Left ventricle myocardium superior (tissue), 1 donor: ENCODE measurements around the gene GLI3. TPM values are rescaled to one million over a fixed set of nuclear protein-coding genes. Genes with fewer than 3 reads are reported as not detected.

Source experiments
- ATAC-seq: fragments of 200-7000 bp; cut with Tn5 transposase; one replicate; pipeline ENCODE4 v1.9.1; 2020; ENCODE audit warnings: mild to moderate bottlenecking, moderate library complexity
- DNase-seq: peaks from one replicate; pipeline ENCODE4 v3.0.0-alpha.2; 2020
- intact Hi-C: fragments of 100-400 bp; cut with micrococcal nuclease; formaldehyde crosslinking; loops from one replicate; pipeline ENCODE4 v1.11.0; 2022
- total RNA-seq: library from RNA; stranded (reverse); fragmentation: NEBNext Ultra II Directional; extraction: Animal tissue kit (Norgen Biotek cat#: 25700); gene quantifications from one replicate; pipeline ENCODE4 v1.2.1, GENCODE V29; 2021
- donor health status: DM: no; HTN: yes; CAD: no; lungs with severe emphysema.

Gene GLI3
- total RNA-seq, 1 donor from 2014 or later = 4.4 TPM

DNA sequence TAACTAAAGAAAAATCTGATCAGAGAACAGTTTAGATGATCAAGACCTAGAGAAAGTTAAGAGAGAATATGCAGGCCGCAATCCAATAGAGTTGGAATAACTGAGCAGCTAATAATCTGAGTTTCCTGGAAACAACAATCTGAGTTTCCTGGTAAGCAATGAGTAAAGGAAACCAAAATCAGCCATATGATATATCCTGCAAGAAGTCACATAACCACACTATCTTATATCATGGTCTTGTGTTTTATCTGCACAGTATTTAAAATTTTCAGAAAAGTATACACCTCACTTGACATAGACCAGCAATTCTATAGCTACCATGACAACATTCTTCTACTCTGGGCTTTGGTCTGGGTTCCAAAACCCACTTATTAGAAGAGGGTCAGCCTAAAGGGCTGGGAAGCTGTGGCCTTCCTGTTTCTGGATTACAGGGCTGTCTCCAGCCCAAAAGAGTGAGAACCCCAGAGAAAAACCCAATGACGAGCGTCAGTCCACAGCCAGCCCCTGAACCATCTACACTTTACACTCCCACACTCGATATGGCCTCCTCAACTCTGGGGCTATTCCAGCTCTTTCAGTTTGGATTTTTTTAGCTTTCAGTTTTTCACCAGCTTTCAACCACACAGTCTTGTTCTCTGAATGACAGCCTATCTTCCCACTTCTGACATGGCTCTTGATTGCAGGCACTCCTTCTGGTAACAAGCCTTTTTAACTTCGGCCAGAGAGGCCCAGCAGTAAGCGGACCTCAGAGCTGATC, 110.4 kb downstream of the GLI3 start:
- intact Hi-C loops = no loop called here
- no peak for DNase-seq
- no peak for ATAC-seq

DNA sequence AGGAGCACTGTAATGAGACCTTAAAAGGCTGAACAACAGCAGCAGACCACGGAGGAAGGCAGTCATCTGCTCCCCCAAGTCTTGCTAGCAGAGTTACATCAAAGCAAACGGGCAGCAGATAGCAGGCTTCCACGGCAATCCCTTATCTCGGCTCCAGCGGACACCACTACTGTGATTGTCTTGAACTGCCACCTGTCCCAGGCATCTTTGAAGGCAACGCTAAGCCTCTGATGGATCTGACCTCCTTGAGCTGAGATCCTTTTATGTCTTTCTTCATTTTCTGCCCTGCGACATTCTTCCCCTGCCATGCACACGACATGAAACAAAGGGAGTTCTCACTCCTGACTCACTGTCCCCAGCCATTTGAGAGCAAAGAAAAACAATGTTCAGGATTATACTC, 111.7 kb downstream of the GLI3 start:
- no peak for DNase-seq
- no peak for ATAC-seq
- intact Hi-C loops = no loop called here

DNA sequence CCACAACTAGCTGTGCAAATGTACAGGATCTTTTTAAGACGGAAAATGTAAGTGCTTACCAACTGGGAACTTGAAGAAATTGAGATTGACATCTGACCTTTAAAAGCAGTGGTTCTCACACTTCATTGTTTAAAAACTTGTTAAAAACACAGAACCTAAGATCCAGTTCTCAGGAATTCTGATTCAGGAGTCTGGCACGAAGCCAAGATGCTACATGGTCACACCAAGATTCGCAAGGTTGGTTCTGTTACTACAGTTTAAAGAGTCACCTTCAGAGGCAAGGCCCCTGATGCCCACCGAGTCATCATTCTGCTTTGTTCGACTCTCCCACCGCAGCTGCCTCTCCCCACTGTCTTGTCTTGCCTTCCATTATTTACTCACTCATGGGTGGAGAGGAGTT, 113.3 kb downstream of the GLI3 start:
- ATAC-seq = no peak

DNA sequence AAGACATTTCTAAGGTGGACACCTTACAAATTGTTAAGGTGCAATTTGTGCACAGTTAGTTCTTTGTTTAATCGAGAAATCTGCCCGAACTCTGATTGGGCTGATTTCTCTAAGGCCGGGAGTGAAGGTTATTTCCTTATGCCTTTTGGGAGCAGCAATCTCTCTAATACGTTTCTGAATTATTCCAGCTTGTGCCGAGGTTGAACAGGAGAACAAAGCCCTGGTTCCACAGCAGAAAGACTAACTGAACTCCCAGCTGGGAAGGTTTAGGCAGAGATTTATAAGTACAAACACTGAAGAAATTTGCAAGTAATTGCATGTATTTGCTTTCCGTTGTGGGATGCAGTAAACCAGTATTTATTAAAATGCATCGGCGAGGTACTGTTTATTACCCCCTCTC, 116.8 kb downstream of the GLI3 start:
- ATAC-seq (no peak), DNase-seq (no peak)
- intact Hi-C loops = no loop called here

More for the DNA sequence above, 113.3 kb downstream of the GLI3 start:
- DNase-seq = no peak
- intact Hi-C loops = no loop called here

DNA sequence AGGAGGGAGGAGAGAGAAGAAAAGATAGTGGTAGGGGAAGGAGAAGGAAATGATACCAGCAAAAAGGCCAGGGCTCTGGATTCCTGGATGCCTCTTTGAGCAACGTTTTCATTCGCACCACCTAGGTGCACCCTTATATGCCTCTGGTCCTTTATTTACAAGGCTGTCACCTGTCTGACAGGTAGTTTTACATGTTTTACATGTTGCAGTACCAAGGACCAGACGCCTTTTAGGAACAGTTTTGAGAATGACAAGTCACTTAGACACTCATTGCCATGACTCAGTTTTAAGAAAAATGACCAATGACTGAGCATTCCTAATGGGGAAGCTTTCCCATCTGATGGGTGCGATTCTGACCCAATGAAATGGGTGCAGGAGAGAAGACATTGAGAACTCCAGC, 119.8 kb downstream of the GLI3 start:
- DNase-seq (no peak), ATAC-seq (no peak)
- intact Hi-C loops = no loop called here

DNA sequence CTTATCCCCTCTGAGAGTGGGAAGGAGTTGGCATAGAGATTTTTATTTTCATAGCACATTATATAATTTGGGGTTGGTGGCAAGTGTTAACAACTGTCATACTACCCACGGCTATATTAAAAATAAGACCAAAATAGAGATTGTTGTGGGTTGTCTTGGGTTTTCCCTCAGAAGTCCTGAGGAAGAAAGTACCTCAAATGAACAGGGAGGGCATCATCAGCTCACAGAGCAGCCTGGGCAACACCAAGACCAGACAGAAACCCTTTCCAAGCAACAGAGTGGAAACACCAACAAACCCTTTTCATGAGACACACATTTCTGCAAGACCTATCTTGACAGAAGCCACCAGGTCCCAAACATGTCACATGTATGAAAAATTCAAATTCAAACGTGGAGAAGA, 121.2 kb downstream of the GLI3 start:
- ATAC-seq (no peak), DNase-seq (no peak)
- intact Hi-C loops = no loop called here

DNA sequence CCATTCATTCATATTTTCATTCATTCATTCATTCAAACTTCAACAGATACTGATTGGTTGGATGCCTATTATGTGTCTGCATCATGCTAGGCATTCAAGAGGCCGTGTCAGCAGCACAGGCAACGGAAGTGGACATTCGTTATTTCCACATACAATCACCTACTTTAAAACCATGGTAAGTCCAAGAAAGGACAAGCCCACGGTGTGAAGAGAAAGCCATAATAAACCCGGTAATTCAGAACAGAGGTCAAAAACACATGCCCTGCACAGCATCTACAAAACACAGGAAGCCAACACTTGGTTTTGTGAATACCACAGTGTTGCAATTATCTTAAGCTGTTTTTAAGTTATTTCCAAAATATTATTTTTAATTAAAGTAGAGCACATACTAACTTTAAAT, 126.7 kb downstream of the GLI3 start:
- intact Hi-C loops = no loop called here
- no peak for DNase-seq
- ATAC-seq = no peak

DNA sequence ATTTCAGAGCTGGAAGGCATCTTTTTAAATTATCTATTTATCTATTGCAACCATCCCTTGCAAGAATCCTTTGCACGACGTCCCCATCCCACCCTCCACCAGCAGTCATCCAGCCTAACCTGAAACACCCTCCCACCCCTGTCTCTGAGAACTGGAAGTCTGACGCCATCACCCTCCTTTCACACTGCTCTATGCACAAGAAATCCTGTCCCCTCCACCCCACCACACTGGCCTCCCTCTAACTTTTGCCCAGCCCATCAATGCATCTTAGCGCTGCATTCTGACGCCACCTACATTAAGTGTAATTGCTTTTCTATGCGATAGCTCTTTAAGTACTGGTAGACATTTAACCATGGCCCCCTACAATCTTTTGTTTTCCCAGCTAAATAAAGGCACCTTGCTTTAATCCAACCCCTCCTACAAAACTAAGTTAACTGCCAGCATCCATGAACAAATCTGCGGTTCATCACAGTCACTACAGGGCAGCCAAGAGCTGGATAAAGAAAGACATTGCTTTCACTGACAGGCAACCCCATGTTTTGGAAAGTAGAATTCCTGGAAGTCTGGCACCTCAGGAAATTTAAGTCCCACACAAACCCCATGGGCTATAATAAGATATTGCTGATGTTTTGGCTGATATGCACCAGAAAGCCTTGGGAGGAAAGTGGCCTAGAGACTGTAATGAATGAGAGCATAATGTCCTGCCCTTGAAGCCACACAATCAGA, 128.0 kb downstream of the GLI3 start:
- ATAC-seq (peak; percentile 50), DNase-seq (no peak)
- intact Hi-C loops = no loop called here

DNA sequence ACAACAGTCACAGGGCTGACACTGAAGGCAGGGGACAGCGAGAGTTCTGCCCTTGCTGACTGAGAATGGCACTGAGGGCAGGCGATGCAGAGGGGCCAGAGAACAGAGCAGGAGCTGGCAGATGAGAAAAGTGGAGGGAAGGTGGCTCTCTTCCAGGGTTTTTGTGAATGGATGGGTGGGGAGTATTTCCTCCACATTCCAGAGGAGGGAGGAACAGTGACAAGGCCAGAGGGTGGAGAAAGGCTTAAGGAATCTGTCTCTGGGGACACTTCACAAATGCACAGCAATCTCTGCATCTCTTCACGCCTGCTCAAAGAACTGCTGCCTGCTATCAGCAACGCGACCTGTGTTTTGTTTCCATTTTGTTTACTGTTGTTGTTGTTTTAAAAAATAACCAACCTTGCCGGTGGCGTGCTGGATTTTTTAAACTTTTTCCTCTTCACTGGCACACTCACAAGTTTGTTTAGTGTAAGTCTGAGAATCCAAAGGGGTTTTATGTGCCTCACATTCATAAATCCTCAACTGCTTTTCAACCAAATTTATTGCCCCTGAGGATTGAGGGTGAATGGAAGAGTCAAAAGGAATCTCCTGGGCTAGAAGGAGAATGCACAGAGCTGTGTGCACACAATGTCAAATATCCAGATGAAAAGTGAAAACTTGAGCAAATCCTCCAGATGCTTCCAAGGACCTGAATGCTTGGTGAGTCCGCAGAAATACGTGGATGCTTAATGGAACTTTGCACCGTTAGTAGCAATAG, 129.3 kb downstream of the GLI3 start:
- ATAC-seq (peak; percentile 74), DNase-seq (no peak)
- intact Hi-C loops = no loop called here

DNA sequence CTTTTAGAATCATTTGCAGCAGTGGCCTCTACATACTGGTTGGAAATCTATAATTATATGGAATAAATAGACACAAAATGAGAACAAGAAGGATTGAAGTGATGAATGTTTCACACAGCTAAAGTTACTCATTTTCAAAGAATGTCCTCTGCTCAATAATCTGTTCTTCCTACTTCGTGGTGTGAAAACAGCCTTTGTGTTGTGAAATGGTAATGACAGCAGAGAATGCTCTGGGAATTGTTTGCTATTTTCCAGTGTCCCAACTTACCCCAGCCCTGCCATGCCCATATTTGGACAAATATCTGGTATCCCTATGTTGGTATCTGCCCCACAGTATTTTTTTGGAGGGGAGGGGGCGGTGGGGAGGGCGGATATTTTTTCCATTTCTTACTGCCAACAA, 130.4 kb downstream of the GLI3 start:
- ATAC-seq = no peak
- DNase-seq = no peak
- intact Hi-C loops = no loop called here

DNA sequence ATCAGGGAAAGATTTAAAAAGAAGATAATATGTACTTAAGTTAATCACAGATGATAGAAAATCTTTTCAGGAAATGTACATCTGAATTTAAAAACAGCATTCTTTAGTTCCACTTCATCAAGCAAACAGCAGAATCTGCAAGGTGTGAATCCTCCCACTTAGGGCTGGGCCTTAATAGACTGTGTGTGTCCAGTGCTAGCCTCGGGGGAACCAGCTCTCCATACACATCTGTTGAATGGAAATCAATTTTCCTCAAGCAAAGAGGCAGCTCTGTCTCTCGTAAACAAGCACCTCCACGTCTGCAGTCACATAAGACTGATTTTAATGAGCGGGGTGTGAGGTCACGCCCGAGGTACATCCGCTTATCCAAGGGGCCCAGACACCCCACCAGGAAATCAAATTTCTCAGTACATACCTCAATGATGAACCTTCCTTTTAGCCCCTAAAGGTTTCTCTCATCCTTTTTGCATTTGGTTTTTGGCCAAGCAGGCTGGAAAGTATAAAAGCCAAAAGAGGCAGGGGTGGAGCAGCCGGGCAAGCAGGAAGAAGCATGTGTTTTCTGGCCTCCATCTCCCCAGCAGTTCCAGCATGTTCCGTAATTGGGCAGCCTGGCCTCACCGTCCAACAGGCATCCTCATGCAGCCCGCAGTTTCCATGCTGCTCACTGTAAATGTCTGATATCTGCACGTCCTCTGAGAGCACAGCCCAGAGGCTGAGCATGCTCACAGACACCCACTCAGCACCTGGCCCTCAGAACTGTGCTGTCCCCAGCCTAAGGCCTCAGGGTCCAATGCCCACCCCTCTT, 131.3 kb downstream of the GLI3 start:
- ATAC-seq = peak; percentile 35
- intact Hi-C loops = no loop called here
- DNase-seq = no peak

DNA sequence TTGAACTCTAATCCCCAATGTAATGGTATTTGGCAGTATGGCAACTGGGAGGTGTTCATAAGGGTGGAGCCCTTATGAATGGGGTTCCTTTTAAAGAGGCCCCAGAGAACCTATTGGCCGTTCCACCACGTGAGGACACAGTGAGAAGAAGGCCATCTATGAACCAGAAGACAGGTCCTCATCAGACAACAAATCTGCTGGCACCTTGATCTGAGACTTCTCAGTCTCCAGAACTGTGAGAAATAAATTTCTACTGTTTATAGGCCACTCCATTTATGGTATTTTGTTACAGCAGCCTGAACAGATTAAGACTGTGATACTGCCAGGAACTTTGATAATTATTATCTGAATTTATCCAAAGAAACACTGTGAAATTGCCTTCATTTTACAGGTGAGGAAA, 132.3 kb downstream of the GLI3 start:
- intact Hi-C loops = no loop called here
- ATAC-seq (no peak), DNase-seq (no peak)

DNA sequence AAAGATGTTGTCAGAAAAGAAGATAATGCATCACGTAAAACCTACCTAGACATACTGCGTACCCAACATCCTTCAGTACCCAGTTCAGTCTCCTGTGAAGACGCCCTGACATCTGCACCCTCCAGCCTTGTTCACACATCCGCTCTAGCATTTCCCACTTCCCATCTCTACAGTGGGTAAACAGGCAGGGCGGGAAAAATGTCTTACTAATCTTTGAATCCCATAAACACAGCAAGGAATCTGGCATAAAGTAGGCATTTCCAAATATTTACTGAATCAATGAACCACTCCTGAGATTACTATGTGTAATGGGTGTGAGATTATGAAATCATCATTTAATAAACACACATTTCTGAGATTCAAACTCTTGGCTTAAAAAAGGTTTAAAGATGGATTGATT, 132.8 kb downstream of the GLI3 start:
- DNase-seq (no peak), ATAC-seq (no peak)
- intact Hi-C loops = no loop called here

DNA sequence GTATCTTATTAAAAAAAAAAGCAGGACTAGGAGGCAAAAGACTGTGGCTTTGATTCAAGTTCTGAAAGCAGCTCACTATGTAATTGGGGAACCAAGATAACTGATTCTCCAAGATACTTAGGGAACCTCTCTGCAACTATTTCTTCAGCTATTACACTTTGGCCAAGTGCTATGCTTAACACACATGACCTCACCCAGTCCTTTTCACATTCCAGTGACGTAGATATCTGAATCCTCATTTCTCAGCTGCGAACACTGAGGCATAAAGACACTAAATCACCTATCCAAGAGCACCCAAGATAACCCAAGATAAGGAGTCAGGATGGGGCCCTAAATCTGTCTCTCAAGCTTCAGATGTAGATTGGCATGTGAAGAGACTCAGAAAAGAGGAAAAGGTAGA, 133.6 kb downstream of the GLI3 start:
- DNase-seq (no peak), ATAC-seq (peak; percentile 15)
- intact Hi-C loops = no loop called here

DNA sequence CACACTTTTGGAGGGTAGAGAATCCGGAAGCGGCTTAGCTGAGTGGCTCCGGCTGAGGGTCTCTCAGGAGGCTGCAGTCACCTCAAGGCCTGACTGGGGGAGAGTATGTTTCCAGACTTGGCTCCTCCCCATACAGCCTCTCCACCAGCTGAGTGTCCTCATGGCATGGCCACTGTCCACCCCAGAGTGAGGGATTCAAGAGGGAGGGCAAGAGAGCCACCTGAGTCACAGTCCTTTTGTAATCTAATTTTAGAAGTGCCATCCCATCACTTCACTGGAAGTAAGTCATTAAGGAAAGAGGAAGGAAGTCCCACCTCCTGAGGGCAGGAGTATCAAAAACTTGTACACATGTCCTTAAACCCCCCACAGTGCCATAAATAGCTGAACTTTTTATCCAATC, 134.0 kb downstream of the GLI3 start:
- ATAC-seq (no peak), DNase-seq (no peak)
- intact Hi-C loops = no loop called here

DNA sequence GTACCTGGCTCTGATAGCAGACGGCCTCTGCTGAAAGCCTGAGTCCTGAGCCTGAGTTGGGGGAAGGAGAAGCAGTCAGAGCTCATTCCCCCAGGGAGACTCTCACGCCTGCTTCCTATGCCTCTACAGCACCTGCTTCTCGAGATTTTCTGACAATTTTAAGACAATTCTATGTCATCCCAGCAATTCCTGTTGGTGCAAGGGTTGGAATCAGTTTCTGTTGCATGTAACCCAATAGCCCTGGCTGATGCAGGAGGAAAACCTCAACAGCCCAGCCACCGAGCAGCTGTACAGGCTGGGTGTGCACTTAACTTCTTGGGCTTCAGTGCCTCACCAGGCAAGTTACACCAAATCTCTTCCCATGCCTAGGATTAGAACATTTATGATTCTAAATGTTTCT, 134.7 kb downstream of the GLI3 start:
- intact Hi-C loops = no loop called here
- ATAC-seq (no peak), DNase-seq (no peak)

DNA sequence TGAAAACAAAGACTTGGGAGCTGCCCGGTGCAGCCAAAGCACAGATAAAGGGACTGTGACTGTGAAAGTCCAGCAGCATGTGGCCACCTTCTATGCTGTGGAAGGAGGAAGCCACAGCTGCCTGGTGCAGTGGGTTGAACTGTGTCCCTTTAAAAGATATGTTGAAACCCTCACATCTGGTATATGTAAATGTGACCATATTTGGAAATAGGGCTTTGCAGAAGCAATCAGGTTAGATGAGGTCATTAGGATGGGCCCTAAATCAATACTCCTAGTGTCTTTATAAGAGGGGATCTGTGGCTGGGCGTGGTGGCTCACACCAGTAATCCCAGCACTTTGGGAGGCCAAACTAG, 136.9 kb downstream of the GLI3 start:
- intact Hi-C loops = no loop called here
- no peak for DNase-seq
- no peak for ATAC-seq

DNA sequence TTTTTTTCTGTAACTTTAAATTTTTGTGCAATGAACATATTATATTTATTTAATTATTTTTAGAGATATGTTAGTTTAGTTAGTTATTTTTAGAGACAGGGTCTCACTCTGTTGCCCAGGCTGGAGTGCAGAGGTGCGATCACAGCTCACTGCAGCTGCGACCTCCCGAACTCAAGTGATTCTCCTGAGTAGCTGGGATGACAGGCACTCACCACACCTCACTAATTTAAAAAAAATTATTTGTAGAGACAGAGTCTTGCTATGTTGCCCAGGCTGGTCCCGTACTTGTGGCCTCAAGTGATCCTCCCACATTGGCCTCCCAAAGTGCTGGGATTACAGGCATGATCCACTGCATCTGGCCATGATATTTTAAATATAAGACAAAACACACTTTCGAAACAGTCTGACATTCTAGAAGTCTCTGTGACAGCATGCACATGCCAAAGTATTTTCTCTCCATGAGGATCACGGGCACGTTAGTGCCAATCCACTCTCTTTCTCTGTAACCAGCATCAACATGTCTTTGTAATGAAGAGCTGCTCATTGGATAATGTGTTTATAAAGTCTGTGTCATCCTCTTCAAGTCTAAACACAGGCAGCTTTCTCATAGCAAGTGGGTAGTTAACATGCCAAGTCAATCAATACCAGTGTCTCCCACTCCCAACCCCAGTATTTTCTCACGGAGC, 137.4 kb downstream of the GLI3 start:
- intact Hi-C loops = no loop called here
- no peak for DNase-seq

DNA sequence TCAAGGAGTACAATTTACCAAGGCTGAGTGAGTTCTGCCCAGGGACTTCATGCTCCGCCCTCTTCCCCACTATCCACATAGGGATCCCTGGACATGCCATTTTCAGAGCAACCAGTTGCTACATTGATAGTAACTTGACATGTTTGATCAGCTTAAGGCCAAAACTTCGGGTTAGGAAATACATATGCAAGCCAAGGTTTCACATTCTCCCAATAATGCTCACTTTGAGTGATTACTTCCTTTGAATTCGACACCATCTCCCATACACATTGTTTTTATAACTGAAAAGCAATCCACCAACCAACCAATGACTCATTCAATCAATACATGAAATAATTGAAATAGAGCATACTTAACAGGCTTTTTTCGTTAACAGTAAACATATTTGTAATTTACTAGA, 137.9 kb downstream of the GLI3 start:
- no peak for ATAC-seq
- DNase-seq = no peak
- intact Hi-C loops = no loop called here

More for the DNA sequence above, 137.4 kb downstream of the GLI3 start:
- no peak for ATAC-seq
